AG10803 (cell line): ENCODE data around the gene FRA10AC1.

Experiments
- DNase-seq: peaks from one replicate; pipeline ENCODE4 v3.0.0; 2010; ENCODE audit warnings: low read depth
- H3K4me3 ChIP-seq: 2 replicates; pipeline ENCODE4 v1.5.1; 2011; ENCODE audit warnings: mild to moderate bottlenecking, low read length, control low read depth
- CTCF ChIP-seq: conservative IDR thresholded peaks from 2 replicates; pipeline ENCODE4 v1.5.1; 2011; ENCODE audit warnings: mild to moderate bottlenecking, low read length, control low read depth, inconsistent platforms

FRA10AC1 gene

GRCh38 chr10:93630625-93631557 lies 71.5 kb downstream of the FRA10AC1 start:
- no peak overlapping the region for H3K4me3 ChIP-seq
- no peak for TF ChIP-seq CTCF
- no peak for DNase-seq

GRCh38 chr10:93629647-93630305 lies 72.6 kb downstream of the FRA10AC1 start:
- no peak for DNase-seq
- no peak for TF ChIP-seq CTCF

GRCh38 chr10:93628858-93629257 lies 73.5 kb downstream of the FRA10AC1 start:
- H3K4me3 ChIP-seq, result no peak overlapping the region
- no peak for DNase-seq
- TF ChIP-seq CTCF, result no peak

More at GRCh38 chr10:93629647-93630305, 72.6 kb downstream of the FRA10AC1 start:
- H3K4me3 ChIP-seq, result no peak overlapping the region

- DNase-seq, result no peak
- no peak for TF ChIP-seq CTCF
- H3K4me3 ChIP-seq, result no peak overlapping the region
Measured at GRCh38 chr10:93622942-93623341, 79.5 kb downstream of the FRA10AC1 start.

GRCh38 chr10:93620925-93621324 lies 81.5 kb downstream of the FRA10AC1 start:
- TF ChIP-seq CTCF, result no peak
- H3K4me3 ChIP-seq, result no peak overlapping the region
- no peak for DNase-seq
